WTC11 (cell line): ENCODE results near the gene GRIA4. TPM values are rescaled to one million over a fixed set of nuclear protein-coding genes. Genes with fewer than 3 reads are reported as not detected.

Experiments used
- ATAC-seq: fragments of 200-7000 bp; cut with Tn5 transposase; 2 replicates; pipeline ENCODE4 v1.10.0; 2021; ENCODE audit warnings: mild to moderate bottlenecking, moderate library complexity
- CTCF ChIA-PET: fragments of 300-600 bp; sonication (Branson Sonifier 250); formaldehyde crosslinking; loops from one replicate; lab custom pipeline; 2021; ENCODE audit warnings: antibody characterized with exemption; lab: Charles Lee
- POLR2A ChIA-PET: fragments of 350-600 bp; sonication (Branson Sonifier 250); formaldehyde crosslinking; loops from one replicate; lab custom pipeline; 2021; ENCODE audit warnings: antibody characterized with exemption; lab: Charles Lee
- DNase-seq: peaks from one replicate; pipeline ENCODE4 v3.0.0; 2021; ENCODE audit warnings: low spot score
- H3K27ac Mint-ChIP-seq: 2 replicates; pipeline ENCODE4 v1.8.0; 2021; ENCODE audit warnings: mixed read lengths
- H3K27me3 Mint-ChIP-seq: 2 replicates; pipeline ENCODE4 v1.8.0; 2021; ENCODE audit warnings: low read depth, mild to moderate bottlenecking, moderate library complexity, mixed read lengths
- H3K36me3 Mint-ChIP-seq: 2 replicates; pipeline ENCODE4 v1.8.0; 2021; ENCODE audit warnings: mixed read lengths
- H3K4me1 Mint-ChIP-seq: 2 replicates; pipeline ENCODE4 v1.8.0; 2022; ENCODE audit warnings: mixed read lengths
- H3K4me3 Mint-ChIP-seq: 2 replicates; pipeline ENCODE4 v1.8.0; 2021; ENCODE audit warnings: mild to moderate bottlenecking, moderate library complexity, mixed read lengths
- H3K9me3 Mint-ChIP-seq: 2 replicates; pipeline ENCODE4 v1.8.0; 2021; ENCODE audit warnings: mixed read lengths
- ATF2 ChIP-seq: sonication (generic); formaldehyde crosslinking; IDR thresholded peaks from 2 replicates; pipeline ENCODE4 v1.8.1; 2022; ENCODE audit warnings: low read depth, missing genetic modification reagents, borderline replicate concordance
- CREB1 ChIP-seq: sonication (generic); formaldehyde crosslinking; IDR thresholded peaks from 2 replicates; pipeline ENCODE4 v1.8.0; 2023; ENCODE audit warnings: mild to moderate bottlenecking, missing genetic modification reagents
- CTCF ChIP-seq: fragments of 200-600 bp; IDR thresholded peaks from 2 replicates; pipeline ENCODE4 v1.8.0; 2022; ENCODE audit warnings: antibody characterized with exemption
- E2F4 ChIP-seq: sonication (generic); formaldehyde crosslinking; IDR thresholded peaks from 2 replicates; pipeline ENCODE4 v1.8.1; 2022; ENCODE audit warnings: low read depth, mild to moderate bottlenecking, moderate library complexity, missing genetic modification reagents, borderline replicate concordance
- ELF4 ChIP-seq: sonication (generic); formaldehyde crosslinking; IDR thresholded peaks from 2 replicates; pipeline ENCODE4 v1.8.1; 2022; ENCODE audit warnings: low read depth, mild to moderate bottlenecking, moderate library complexity, missing genetic modification reagents
- ERG ChIP-seq: fragments of 250-450 bp; sonication (Bioruptor Pico); IDR thresholded peaks from 2 replicates; pipeline ENCODE4 v1.8.0; 2021; ENCODE audit warnings: mild to moderate bottlenecking
- FOXP1 ChIP-seq: sonication (generic); formaldehyde crosslinking; IDR thresholded peaks from 2 replicates; pipeline ENCODE4 v1.8.0; 2022; ENCODE audit warnings: missing genetic modification reagents, mild to moderate bottlenecking, moderate library complexity, borderline replicate concordance
- HMGXB4 ChIP-seq: sonication (generic); formaldehyde crosslinking; IDR thresholded peaks from 2 replicates; pipeline ENCODE4 v1.8.1; 2023; ENCODE audit warnings: mild to moderate bottlenecking, moderate library complexity, missing genetic modification reagents
- IRF2 ChIP-seq: sonication (generic); formaldehyde crosslinking; IDR thresholded peaks from 2 replicates; pipeline ENCODE4 v1.8.0; 2022; ENCODE audit warnings: low read depth, missing genetic modification reagents, borderline replicate concordance
- SOX15 ChIP-seq: fragments of 250-450 bp; sonication (Bioruptor Pico); IDR thresholded peaks from 2 replicates; pipeline ENCODE4 v1.9.0; 2021; ENCODE audit warnings: mild to moderate bottlenecking
- STAT6 ChIP-seq: sonication (generic); formaldehyde crosslinking; conservative IDR thresholded peaks from 2 replicates; pipeline ENCODE4 v1.8.1; 2023; ENCODE audit warnings: mild to moderate bottlenecking, low read depth, missing genetic modification reagents, moderate library complexity
- ZNF138 ChIP-seq: sonication (generic); formaldehyde crosslinking; conservative IDR thresholded peaks from 2 replicates; pipeline ENCODE4 v1.8.1; 2022; ENCODE audit warnings: mild to moderate bottlenecking, moderate library complexity, missing genetic modification reagents
- ZNF512 ChIP-seq: sonication (generic); formaldehyde crosslinking; IDR thresholded peaks from 2 replicates; pipeline ENCODE4 v1.8.1; 2022; ENCODE audit warnings: missing genetic modification reagents, borderline replicate concordance
- ZSCAN18 ChIP-seq: fragments of 250-450 bp; sonication (Bioruptor Pico); IDR thresholded peaks from 2 replicates; pipeline ENCODE4 v2.1.2; 2022; ENCODE audit warnings: mild to moderate bottlenecking, moderate library complexity
- total RNA-seq: library from RNA; stranded (reverse); gene quantifications from 3 replicates; pipeline ENCODE4 v1.2.3, GENCODE V29; 2021
- TF ChIP-seq, protein P1 (sequence below): sonication (generic); formaldehyde crosslinking; IDR thresholded peaks from 2 replicates; pipeline ENCODE4 v1.8.0; 2023; ENCODE audit warnings: missing genetic modification reagents
- TF ChIP-seq, protein P2 (sequence below): sonication (generic); formaldehyde crosslinking; IDR thresholded peaks from 2 replicates; pipeline ENCODE4 v1.8.0; 2022; ENCODE audit warnings: mild to moderate bottlenecking, missing genetic modification reagents

GRIA4 gene
- total RNA-seq, 1 experiment from 2014 or later = 11.4 TPM

GRCh38 chr11:105942921-105943320 is 333.0 kb downstream of the GRIA4 start (continued):
- TF ChIP-seq E2F4 (CRISPR knock-in tag) (no peak), SOX15 (CRISPR knock-in tag) (no peak)

GRCh38 chr11:105948918-105949590 is 339.2 kb downstream of the GRIA4 start:
- POLR2A ChIA-PET = no interaction called here
- no peaks in the 10 kb centered on the region for H3K9me3 Mint-ChIP-seq
- ATAC-seq = no peak
- H3K27me3 Mint-ChIP-seq = no peaks in the 10 kb centered on the region
- CTCF ChIA-PET = no interaction called here
- H3K4me1 Mint-ChIP-seq = peaks cover 21% of the 10 kb centered on the region
- H3K27ac Mint-ChIP-seq = no peak overlapping the region
- H3K4me3 Mint-ChIP-seq = no peak overlapping the region
- H3K36me3 Mint-ChIP-seq = no peaks in the 10 kb centered on the region
- no peak for DNase-seq
- no peak for TF ChIP-seq IRF2
- TF ChIP-seq ZSCAN18 (CRISPR knock-in tag) = no peak
- TF ChIP-seq ELF4 = no peak
- no peak for TF ChIP-seq ZNF512 (CRISPR knock-in tag)
- TF ChIP-seq ATF2 (CRISPR knock-in tag) = no peak
- no peak for TF ChIP-seq FOXP1 (CRISPR knock-in tag)
- TF ChIP-seq, protein P1, sequence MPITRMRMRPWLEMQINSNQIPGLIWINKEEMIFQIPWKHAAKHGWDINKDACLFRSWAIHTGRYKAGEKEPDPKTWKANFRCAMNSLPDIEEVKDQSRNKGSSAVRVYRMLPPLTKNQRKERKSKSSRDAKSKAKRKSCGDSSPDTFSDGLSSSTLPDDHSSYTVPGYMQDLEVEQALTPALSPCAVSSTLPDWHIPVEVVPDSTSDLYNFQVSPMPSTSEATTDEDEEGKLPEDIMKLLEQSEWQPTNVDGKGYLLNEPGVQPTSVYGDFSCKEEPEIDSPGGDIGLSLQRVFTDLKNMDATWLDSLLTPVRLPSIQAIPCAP (CRISPR knock-in tag) = no peak
- no peak for TF ChIP-seq ERG (CRISPR knock-in tag)
- TF ChIP-seq HMGXB4 (CRISPR knock-in tag) = no peak
- no peak for TF ChIP-seq CTCF
- TF ChIP-seq ZNF138 (CRISPR knock-in tag) = no peak
- no peak for TF ChIP-seq STAT6 (CRISPR knock-in tag)
- TF ChIP-seq, protein P2, sequence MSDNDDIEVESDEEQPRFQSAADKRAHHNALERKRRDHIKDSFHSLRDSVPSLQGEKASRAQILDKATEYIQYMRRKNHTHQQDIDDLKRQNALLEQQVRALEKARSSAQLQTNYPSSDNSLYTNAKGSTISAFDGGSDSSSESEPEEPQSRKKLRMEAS (CRISPR knock-in tag) = no peak
- TF ChIP-seq CREB1 = no peak
